Lower leg skin (tissue), 4 donors: ENCODE results near the gene ROR1. TPM values are rescaled to one million over a fixed set of nuclear protein-coding genes. Genes with fewer than 3 reads are reported as not detected.

Experiments
- DNase-seq, 2 donors: peaks; one replicate each; pipeline ENCODE4 v3.0.0-alpha.2; 2019; ENCODE audit warnings: low spot score in 2 of 2
- H3K4me3 ChIP-seq: fragments of 200-600 bp; sonication (generic); 2 replicates; pipeline ENCODE4 v1.5.1; 2017; ENCODE audit warnings: mild to moderate bottlenecking, low read depth; ENCODE audit not compliant: poor library complexity, severe bottlenecking
- POLR2A ChIP-seq, 2 donors: fragments of 450-650 bp; IDR thresholded peaks; one replicate each; pipeline ENCODE4 v1.6.1; 2016 to 2017; ENCODE audit warnings: antibody characterized with exemption in 2 of 2, mild to moderate bottlenecking in 1 of 2, moderate library complexity in 1 of 2
- WGBS, 2 donors: methylation state at CpG; one replicate each; pipeline ENCODE4 v1.1.5; 2018; 5-methylcytosine and 5-hydroxymethylcytosine counted together
- intact Hi-C: fragments of 100-400 bp; cut with DNase I; formaldehyde crosslinking; loops from one replicate; pipeline ENCODE4 v1.15.0; 2023; ENCODE audit warnings: low total_unique reads
- total RNA-seq, 4 donors: library from RNA; depleted of rRNA; stranded (reverse); fragments of >200 nt; gene quantifications; one replicate each; pipeline ENCODE4 v1.1.0, GENCODE V29; 2016
- TF ChIP-seq, protein P1 (sequence below), 3 donors: fragments of 450-650 bp; IDR thresholded peaks; one replicate each; pipeline ENCODE4 v1.5.1; 2016; ENCODE audit warnings: antibody characterized with exemption in 3 of 3, mild to moderate bottlenecking in 3 of 3, moderate library complexity in 2 of 3

Gene ROR1
- total RNA-seq, 4 donors from 2014 or later: 12.9 to 28.6 (median 22.5) TPM

- no peak overlapping the region for H3K4me3 ChIP-seq
- peak in 1 of 2 donors; percentile 32 for DNase-seq
- no peak for TF ChIP-seq POLR2A (IDR thresholded peaks at IDR 0.05)
- TF ChIP-seq, protein P1, sequence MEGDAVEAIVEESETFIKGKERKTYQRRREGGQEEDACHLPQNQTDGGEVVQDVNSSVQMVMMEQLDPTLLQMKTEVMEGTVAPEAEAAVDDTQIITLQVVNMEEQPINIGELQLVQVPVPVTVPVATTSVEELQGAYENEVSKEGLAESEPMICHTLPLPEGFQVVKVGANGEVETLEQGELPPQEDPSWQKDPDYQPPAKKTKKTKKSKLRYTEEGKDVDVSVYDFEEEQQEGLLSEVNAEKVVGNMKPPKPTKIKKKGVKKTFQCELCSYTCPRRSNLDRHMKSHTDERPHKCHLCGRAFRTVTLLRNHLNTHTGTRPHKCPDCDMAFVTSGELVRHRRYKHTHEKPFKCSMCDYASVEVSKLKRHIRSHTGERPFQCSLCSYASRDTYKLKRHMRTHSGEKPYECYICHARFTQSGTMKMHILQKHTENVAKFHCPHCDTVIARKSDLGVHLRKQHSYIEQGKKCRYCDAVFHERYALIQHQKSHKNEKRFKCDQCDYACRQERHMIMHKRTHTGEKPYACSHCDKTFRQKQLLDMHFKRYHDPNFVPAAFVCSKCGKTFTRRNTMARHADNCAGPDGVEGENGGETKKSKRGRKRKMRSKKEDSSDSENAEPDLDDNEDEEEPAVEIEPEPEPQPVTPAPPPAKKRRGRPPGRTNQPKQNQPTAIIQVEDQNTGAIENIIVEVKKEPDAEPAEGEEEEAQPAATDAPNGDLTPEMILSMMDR (IDR thresholded peaks at IDR 0.05): no peak
- 69 to 80% methylated on average over 10 of the region's 10 CpGs for WGBS, 2 donors
- intact Hi-C loops: no loop called here
Measured at GRCh38 chr1:64186138-64186897, 412.5 kb downstream of the ROR1 start.

DNA sequence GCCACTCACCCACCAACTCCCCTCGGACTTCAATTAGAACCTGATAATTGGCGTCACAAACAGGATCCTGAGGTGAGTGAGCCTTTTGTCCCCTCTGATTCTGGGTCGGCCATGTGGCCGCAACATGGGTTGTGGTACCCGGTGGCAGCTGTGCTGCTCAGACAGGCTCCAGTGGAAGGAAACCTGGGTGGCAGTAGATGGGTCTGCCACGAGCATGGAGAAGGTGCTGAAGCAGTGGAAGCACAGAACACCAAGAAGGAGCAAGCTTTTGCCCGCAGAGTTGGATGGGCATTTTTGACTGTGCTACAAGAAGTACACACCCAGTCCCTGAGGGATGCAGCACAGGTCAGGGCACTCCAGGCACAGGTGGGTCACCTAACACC is 413.1 kb downstream of the ROR1 start:
- no peak for DNase-seq
- no peak for TF ChIP-seq POLR2A (IDR thresholded peaks at IDR 0.05)
- TF ChIP-seq, protein P1 (IDR thresholded peaks at IDR 0.05): no peak
- WGBS, 2 donors: 71 to 91% methylated on average over 7 of the region's 7 CpGs
- no peak overlapping the region for H3K4me3 ChIP-seq
- intact Hi-C loops: no loop called here

- DNase-seq: no peak
- no peak overlapping the region for H3K4me3 ChIP-seq
- TF ChIP-seq POLR2A (IDR thresholded peaks at IDR 0.05): no peak
- TF ChIP-seq, protein P1 (IDR thresholded peaks at IDR 0.05): no peak
- 80 to 88% methylated on average over 4 of the region's 4 CpGs for WGBS, 2 donors
- intact Hi-C loops: no loop called here
Measured at GRCh38 chr1:64187646-64188045, 413.8 kb downstream of the ROR1 start.

DNA sequence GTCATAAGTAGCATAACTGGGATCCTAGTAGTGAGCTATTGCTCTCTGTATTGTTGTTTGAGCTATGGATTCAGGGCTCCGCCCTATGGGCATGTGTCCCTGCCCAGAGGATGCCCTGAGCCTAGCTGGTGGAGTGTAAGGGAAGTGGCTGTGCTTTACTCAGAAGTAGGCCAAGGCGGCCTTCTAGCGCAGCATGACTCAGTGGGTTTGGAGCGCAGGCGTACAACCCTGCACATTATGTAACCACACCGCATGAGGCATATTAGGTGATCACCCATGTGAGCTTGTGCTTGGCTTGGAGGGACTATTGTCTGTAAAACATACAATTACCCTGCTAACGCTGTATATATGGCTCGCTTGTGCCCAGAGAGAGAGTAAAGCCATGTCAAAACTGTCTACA is 418.5 kb downstream of the ROR1 start:
- TF ChIP-seq, protein P1 (IDR thresholded peaks at IDR 0.05): no peak
- TF ChIP-seq POLR2A (IDR thresholded peaks at IDR 0.05): no peak
- H3K4me3 ChIP-seq: no peak overlapping the region
- 98% methylated on average over 8 of the region's 8 CpGs for WGBS, 2 donors
- intact Hi-C loops: no loop called here
- DNase-seq: no peak

DNA sequence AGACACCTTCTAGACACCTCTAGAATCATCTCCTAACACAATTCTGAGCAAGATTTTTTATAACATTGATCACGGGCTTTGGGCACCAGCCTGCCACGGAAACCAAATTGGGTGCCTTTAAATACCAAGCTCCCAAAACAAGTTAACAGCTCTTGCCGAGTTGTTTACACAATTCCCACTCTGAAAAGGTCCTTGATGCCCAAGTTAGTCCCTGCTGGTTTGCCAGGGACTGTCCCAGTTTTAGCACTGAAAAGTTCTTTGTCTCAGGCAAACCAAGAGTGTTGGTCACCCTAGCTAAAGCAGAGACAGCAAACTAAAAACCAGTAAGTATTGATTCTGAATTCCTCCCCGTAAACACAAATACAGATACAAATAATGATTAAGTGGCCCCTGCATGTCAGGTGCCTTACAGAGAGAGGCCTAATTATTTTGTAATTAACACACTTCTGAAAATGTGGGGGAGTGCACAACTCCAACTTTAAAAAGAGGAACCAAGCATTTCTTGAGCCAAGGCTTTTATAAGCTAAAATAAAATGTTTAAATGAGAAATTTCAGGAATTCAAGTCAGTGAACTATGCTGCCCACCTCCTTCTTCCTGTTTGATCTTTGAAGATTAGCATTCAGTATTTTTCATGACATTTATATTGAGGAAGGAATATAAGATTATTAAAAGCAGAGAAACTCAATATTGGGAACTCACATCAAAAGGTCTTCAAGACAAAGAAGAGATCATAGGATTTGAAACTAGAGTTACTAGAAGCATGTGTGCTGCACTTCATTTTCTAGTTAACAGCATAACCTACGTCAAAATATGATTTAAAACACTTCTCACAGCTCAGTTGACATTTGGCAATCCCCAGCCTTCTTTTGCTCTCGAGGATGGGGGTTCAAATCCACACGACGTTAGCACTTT is 420.6 kb downstream of the ROR1 start:
- no peak overlapping the region for H3K4me3 ChIP-seq
- 55 to 68% methylated on average over 8 of the region's 8 CpGs for WGBS, 2 donors
- TF ChIP-seq POLR2A (IDR thresholded peaks at IDR 0.05): no peak
- TF ChIP-seq, protein P1 (IDR thresholded peaks at IDR 0.05): no peak
- intact Hi-C loops: no loop called here
- no peak for DNase-seq
